ENCODE results near the gene NOLC1. TPM values are rescaled to one million over a fixed set of nuclear protein-coding genes. Genes with fewer than 3 reads are reported as not detected.
A peak's percentile ranks its signal among the peaks of the same experiment; 100 is the strongest.

NOLC1 gene
- total RNA-seq, 1 donor from 2014 or later, result 57.5 TPM

DNA sequence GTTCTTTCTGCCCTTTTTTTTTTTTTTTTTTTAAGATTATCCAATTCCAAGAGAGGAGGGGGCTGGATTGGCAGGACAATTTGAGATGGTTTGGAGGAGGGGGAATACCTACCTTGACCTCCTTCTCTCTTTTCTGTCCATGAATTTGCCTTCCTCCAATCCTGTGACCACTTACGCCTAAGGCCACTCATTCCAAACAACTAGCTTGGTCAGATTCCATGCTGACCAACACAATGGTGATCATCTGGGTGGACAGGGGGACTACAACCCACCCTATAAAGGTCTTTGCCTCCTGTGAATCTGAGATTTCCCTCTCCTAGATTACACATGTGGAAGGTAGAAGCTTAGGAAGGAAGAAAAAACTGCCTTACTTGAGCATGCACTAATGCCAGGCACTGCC lies 29.7 kb upstream of the NOLC1 start:
- no peak for ATAC-seq

DNA sequence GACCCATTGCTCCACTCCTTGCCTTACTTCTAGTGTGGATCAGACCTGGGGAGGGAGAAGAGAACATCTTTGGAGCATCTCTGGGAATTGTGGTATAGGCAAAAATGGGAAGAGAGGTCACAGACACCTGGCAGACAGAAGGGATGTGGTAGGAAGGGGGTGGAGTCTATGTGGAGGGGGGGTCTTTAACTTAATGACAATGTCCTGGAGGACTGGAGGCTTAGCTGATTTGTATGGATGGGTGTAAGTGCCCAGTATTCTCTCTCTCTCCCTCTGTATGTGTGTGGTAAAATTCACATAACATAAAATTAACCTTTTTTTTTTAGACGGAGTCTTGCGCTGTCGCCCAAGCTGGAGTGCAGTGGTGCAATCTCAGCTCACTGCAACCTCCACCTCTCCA lies 29.0 kb upstream of the NOLC1 start:
- ATAC-seq, result no peak

DNA sequence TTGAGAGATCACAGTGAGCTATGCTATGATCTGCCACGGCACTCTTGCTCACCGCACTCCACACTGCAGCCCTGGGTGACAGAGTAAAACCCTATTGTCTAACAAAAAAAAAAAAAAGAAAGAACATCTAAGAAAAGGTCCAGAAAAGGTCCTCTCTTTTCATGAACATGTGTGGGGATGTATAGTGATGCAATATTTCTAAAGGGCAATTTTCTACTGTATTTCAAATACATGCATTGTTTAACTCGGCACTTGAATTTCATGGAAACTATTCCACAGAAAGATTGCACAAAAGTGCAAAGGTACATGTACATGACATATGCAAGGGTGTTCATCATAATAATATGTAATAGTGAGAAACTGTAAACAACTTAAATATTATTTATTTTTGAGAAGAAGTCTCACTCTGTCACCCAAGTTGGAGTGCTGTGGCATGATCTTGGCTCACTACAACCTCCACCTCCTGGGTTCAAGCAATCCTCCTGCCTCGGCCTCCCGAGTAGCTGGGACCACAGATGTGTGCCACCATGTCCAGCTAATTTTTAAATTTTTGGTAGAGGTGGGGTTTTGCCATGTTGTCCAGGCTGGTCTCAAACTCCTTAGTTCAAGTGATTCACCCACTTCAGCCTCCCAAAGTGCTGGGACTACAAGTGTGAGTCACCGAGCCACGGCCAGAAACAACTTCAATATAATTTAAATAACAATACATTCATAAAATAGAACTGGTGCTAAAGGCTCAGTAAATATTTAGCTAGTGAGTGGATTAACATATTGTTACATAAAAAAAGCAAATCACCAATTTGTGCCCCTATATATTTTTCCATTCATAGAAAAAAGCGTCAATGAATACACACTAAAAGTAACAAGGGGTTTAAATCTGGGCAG lies 20.7 kb upstream of the NOLC1 start:
- no peak for ATAC-seq

DNA sequence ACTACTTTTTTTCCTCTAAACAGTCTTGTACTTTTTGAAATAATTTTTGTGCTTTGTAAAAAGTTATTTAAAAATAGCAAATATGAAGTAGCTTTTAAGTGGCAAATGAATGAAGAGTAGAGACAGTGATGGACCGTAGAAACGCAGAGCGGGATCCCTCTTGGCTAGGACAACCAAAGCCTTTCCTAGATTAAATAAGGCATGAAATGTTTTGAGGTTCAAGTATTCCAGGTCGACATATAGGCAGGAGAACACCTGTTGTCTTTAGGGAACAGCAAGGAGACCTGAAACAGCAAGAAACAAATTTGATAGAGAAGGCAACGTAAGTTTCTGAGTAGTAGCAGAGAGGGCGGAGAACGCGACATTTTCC lies 20.0 kb upstream of the NOLC1 start:
- no peak for ATAC-seq

DNA sequence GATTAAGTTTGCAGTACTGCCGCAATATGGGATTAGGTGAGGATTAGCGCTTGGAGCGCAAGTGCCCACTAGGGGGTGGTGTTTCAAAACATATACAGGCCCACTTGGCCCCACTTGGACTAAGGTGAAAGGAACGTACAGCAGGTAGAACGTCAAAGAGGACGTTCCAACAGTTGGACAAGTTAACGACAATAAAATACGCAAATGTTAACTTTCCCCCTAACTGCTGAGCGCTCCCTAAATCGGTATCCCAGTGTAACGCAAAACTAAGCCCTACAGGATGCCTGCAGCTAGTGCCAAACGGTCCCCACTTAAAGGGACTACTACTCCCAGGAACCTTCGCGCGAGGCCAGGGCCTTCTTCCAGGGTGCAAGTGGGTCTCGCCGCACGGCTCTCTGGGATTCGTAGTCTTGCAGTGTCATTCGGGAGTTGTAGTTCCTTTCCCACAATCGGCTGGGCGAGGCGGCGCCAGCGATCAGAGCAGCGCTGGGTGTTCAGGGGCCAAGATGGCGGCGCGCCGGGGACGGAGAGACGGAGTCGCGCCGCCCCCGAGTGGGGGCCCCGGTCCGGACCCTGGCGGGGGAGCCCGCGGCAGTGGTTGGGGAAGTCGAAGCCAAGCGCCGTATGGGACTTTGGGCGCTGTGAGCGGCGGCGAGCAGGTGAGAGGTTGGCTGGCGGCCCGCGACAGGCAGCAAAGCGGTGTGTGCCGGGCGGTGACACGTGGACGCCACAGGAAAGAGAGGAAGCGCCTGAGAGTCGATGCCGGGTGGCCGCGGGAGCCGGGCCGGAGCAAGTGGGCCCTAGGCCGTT lies 19.4 kb upstream of the NOLC1 start, which contains the start of gene PPRC1:
PPRC1 (plus strand) TSS at position 478 of the 810 bp plus-strand sequence; CDS start at position 507, 29 bp downstream.
- peak; percentile 85 for ATAC-seq

DNA sequence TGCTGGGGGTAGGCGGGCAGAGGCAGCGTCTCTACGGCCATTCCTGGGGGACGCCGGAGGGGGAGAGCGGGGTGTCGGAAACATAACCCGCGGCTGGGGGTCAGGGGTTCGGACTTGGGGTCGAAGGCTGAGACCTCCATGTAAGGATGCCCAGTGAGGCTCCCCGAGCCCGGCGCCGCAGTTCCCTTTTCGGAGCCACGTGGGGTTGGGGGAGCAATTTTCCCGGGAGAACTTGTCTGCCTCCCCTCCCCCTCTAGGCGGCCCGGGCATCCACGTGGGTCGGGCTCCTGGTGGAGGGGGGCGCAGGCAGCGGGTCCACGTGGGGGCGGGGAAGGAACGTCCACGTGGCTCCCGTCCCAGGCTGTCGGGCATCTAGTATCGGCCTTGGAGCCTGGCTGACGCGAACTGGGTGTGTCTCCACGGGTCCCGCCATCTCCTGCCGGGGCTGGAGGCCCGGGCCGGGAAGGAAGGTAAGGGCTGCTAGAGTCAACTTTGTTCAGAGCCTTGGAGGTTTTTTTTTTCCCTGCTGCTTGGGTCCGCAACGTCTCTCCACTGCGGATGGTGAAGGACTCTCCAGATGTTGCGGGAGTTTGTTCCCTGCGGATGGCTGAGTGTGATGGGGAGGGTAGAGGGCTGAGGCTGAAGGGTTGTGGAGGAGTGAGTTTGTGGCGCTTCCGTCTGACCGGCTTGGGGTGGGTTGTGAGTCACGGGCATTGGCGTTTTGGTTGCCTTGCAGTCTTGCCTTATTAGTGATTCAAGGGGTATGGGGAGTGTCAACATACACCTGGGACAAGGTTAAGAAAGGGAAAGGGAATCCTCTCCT lies 18.6 kb upstream of the NOLC1 start:
- peak; percentile 61 for ATAC-seq

DNA sequence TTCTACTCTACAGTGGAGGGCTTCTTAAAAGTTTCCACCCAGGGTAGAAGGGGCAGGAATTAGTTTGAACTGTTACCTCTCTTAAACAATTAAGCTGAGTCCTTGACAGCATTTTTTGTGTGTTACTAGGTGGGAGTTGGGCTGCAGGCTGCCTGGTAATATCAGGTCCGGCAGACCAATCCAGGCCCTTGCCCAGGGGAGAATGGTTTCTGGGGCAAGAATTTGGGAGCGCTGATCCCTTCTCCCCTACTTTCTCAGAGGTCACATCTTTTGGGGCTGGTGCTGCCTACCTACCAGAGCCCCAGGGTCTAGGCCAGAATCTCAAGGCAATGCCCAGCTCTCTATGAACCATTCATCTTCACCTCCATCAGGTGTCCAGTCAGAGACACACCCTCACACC lies 17.8 kb upstream of the NOLC1 start:
- no peak for ATAC-seq

DNA sequence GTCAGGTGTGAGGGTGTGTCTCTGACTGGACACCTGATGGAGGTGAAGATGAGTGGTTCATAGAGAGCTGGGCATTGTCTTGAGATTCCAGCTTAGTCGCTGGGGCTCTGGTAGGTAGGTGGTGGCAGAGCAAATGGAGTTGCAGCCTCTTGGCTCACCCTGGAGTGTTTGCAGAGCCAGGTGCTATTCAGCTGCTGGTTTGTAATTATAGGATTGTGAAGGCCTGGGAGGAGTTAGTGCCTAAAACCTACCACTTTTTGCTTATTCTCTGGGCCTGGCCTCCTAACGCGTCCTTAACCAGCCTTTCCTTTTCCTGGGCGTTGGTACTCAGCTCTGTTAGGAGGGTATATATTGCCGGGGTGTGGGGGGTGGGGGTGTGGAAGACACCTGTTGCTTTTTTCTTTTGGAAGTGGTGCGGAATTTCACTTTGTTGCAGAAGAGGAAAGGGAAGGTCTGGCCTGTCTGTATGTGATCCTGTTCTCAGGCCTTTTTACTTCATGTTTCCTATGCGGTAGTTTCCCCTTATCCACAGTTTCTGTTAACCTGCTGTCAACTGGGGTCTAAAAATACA lies 16.1 kb upstream of the NOLC1 start:
- peak; percentile 2 for ATAC-seq

DNA sequence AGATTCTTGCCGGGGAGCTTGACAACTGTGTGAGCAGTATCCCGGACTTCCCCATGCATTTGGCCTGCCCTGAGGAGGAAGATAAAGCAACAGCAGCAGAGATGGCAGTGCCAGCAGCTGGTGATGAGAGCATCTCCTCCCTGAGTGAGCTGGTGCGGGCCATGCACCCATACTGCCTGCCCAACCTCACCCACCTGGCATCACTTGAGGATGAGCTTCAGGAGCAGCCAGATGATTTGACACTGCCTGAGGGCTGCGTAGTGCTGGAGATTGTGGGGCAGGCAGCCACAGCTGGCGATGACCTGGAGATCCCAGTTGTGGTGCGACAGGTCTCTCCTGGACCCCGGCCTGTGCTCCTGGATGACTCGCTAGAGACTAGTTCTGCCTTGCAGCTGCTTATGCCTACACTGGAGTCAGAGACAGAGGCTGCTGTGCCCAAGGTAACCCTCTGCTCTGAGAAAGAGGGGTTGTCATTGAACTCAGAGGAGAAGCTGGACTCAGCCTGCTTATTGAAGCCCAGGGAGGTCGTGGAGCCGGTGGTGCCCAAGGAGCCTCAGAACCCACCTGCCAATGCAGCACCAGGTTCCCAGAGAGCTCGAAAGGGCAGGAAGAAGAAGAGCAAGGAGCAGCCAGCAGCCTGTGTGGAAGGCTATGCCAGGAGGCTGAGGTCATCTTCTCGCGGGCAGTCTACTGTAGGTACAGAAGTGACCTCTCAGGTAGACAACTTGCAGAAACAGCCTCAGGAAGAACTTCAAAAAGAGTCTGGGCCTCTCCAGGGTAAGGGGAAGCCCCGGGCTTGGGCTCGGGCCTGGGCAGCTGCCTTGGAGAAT lies 12.7 kb upstream of the NOLC1 start:
- no peak for ATAC-seq

DNA sequence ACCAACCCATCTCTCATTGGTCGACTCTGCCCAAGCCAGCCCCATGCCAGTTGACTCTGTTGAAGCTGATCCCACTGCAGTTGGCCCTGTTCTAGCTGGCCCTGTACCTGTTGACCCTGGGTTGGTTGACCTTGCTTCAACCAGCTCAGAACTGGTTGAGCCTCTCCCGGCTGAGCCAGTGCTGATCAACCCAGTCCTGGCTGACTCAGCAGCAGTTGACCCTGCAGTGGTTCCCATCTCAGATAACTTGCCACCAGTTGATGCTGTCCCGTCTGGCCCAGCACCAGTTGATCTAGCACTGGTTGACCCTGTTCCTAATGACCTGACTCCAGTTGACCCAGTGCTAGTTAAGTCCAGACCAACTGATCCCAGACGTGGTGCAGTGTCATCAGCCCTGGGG lies 12.0 kb upstream of the NOLC1 start:
- peak; percentile 23 for ATAC-seq

DNA sequence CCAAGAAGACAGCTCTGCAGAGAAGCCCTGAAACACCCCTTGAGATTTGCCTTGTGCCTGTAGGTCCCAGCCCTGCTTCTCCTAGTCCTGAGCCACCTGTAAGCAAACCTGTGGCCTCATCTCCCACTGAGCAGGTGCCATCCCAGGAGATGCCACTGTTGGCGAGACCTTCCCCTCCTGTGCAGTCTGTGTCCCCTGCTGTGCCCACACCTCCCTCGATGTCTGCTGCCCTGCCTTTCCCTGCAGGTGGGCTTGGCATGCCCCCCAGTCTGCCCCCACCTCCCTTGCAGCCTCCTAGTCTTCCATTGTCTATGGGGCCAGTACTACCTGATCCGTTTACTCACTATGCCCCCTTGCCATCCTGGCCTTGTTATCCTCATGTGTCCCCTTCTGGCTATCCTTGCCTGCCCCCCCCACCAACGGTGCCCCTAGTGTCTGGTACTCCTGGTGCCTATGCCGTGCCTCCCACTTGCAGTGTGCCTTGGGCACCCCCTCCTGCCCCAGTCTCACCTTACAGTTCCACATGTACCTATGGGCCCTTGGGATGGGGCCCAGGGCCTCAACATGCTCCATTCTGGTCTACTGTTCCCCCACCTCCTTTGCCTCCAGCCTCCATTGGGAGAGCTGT lies 11.2 kb upstream of the NOLC1 start:
- ATAC-seq, result no peak

DNA sequence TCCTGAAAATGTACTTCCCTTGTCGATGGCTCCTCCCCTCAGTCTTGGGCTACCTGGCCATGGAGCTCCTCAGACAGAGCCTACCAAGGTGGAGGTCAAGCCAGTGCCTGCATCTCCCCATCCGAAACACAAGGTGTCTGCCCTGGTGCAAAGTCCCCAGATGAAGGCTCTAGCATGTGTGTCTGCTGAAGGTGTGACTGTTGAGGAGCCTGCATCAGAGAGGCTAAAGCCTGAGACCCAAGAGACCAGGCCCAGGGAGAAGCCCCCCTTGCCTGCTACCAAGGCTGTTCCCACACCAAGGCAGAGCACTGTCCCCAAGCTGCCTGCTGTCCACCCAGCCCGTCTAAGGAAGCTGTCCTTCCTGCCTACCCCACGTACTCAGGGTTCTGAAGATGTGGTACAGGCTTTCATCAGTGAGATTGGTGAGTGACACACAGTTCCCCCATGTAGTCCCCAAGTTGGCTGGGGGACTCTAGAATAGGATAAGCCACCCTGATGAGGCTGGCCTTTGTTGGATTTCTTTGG lies 10.5 kb upstream of the NOLC1 start:
- ATAC-seq, result no peak

DNA sequence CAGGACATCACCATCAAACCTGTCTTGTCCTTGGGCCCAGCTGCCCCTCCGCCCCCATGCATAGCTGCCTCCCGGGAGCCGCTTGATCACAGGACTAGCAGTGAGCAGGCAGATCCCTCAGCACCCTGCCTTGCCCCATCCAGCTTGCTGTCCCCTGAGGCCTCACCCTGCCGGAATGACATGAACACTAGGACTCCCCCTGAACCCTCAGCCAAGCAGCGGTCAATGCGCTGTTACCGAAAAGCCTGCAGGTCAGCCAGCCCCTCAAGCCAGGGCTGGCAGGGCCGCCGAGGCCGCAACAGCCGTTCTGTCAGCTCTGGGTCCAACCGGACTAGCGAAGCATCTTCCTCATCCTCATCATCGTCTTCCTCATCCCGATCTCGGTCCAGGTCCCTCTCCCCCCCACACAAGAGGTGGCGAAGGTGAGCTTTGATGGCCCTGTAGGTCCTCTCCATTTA lies 5.2 kb upstream of the NOLC1 start:
- no peak for ATAC-seq

DNA sequence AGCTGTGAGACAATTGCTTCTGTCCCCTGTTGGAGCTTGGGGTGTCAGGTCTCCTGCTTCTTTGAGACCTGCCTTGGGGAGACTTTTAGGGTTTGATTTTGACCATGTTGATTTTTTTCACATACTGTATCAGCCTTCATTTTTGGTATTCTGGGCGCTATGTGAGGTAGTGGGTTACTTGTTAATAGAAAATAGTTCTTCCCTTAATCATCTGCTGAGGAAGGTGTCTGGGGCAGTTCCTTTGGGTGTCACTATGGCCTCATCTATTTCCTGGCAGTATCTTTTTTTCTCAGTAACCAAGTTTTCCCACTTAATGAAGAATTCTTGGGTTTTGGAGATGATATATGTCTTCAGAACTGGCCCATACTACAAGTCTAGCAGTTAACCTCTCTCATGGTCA lies 4.6 kb upstream of the NOLC1 start:
- no peak for ATAC-seq

DNA sequence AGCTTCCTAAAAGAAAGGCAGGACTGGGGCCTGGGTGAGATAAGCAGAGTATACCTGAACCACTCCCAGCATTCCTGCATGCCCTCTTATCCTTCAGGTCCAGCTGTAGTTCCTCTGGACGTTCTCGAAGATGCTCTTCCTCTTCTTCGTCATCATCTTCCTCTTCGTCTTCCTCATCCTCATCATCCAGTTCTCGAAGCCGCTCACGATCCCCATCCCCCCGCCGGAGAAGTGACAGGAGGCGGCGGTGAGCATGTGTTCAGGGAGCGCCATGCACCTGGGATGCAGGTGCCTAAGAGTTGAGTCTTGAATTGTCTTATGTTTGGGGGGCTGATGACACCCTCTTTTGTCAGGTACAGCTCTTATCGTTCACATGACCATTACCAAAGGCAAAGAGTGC lies 3.9 kb upstream of the NOLC1 start:
- ATAC-seq, result no peak

DNA sequence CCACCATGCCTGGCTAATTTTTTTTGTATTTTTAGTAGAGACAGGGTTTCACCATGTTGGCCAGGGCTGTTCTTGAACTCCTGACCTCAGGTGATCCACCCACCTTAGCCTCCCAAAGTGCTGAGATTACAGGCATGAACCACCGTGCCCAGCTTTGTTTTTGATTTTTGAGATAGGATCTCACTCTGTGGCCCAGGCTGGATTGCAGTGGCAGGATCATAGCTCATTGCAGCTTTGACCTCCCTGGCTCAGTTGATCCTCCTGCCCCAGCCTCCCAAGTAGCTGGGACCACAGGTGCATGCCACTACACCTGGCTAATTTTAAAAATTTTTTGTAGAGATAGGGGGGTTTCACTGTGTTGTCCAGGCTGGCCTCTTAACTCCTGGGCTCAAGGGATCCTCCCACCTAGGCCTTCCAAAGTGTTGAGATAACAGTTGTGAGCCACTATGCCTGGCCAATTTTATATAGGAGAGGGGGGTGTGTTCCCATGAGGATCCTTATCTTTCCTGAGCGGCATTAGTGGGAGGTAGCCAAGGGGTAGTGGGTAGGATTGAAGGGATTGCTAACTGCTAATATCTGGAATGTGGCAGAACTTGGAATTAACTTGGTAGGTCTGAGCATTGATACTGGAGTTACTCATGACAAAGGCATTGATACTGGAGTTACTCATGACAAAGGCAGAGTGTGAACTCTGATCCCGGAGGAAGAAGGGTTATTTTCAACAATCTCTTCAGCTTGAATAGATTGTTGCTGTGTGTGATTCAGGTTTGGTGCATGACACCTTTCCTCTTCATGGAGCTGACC lies 1.0 kb upstream of the NOLC1 start:
- peak; percentile 12 for ATAC-seq

DNA sequence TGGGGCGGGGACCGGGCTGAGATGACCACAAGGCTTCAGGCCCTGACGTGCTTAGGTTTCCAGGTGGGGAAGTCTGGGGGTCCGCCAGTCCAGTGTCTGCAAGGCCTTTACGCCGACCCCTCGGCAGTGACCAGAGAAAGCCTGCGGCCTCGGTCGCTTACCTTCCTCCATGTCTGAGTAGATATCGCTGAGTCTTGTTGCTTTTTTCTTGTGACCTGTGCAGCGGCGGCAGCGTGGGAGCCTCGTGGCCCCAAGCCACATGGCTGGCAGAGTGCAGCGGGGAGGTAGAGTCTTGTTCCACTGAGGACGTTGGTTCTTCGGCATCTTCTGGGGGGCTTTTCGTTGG lies 329 bp downstream of the NOLC1 start:
- ATAC-seq, result peak; percentile 39

DNA sequence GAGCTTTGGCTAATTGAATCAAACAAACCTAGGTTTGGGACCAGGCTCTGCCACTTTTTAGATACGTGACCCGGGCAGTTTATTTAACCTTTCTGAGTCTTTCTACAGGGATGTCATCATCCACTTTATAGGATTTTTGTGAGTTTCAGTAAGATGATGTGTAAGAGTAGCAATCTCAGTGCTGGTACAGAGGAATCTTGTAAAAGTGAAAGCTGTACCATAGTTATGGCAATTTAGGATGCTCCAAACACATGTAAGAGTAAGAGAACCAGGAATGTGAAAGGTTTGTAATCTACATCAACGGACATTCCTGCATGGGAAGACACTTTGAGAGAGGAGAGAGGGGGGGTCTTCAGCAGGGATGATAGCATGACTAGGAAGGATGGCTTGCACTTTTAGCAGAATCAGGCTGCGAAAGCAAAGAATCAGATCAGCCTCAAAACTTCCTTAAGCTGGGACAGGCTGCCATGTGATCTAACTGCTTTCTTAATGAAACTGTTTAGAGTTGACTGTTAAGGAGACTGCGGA lies 968 bp downstream of the NOLC1 start:
- no peak for ATAC-seq

DNA sequence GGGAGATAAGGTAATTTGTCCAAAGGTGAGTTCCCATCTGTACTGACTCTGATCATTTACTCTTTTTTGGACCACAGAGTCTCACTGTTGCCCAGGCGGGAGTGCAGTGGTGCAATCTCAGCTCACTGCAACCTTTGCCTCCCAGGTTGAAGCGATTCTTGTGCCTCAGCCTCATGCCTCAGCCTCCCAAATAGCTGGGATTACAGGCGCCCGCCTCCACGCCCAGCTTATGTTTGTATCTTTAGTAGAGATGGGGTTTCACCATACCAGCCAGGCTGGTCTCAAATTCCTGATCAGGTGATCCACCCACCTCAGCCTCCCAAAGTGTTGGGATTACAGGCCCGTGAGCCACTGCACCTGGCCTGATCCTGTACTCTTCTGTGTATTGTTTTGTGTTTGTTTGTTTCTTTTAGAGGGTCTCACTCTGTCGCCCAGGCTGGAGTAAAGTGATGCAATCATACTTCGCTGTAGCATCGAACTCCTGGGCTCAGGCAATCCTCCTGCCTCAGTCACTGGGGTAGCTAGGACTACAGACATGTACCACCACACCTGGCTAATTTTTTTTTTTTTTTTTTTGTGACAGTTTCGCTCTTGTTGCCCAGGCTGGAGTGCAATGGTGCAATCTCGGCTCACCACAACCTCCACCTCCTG lies 2.4 kb downstream of the NOLC1 start:
- ATAC-seq, result no peak

Measured in esophagus mucosa (tissue), 1 donor.